K562 (cell line): ENCODE measurements around the gene MC1R. TPM values are rescaled to one million over a fixed set of nuclear protein-coding genes. Genes with fewer than 3 reads are reported as not detected.

ENCODE experiments used
- ATAC-seq: fragments of 200-7000 bp; cut with Tn5 transposase; 3 replicates; pipeline ENCODE4 v1.9.1; 2020; ENCODE audit warnings: moderate library complexity
- BruUV-seq: library from RNA; stranded (reverse); fragments of 400-500 nt; replicated peaks from 2 replicates; lab custom pipeline; 2021; lab: Mats Ljungman, UMichigan
- CTCF ChIA-PET: fragments of 300-600 bp; formaldehyde crosslinking; extraction: SDS; loops from one replicate; lab custom pipeline; 2021; ENCODE audit warnings: low intra/inter-chr PET ratio; lab: Yijun Ruan, JAX
- POLR2A ChIA-PET: fragments of 300-600, 350-650 bp; sonication (Branson Sonifier 250); formaldehyde crosslinking; extraction: SDS; loops from one replicate; lab custom pipeline; 2021; ENCODE audit warnings: antibody characterized with exemption, inconsistent platforms; lab: Yijun Ruan, JAX
- DNase-seq, 4 experiments: peaks; one replicate each; pipeline versions ENCODE4 v3.0.0 to v3.0.0-alpha.2; 2011 to 2018; ENCODE audit warnings: low spot score in 3 of 4, mixed read lengths in 3 of 4; ENCODE audit errors: extremely low read depth in 1 of 4
- FAIRE-seq: peaks from 2 replicates; lab custom pipeline; 2011; peaks lifted over from hg19 to GRCh38; lab: Jason Lieb, UNC
- H2AFZ ChIP-seq: 2 replicates; pipeline ENCODE4 v1.6.0; 2011; ENCODE audit warnings: low read depth, low read length, control low read depth, inconsistent platforms
- H3K27ac ChIP-seq: fragments of 200-600 bp; 3 replicates; pipeline ENCODE4 v1.8.0; 2011; ENCODE audit warnings: low read depth, mild to moderate bottlenecking, control low read depth, inconsistent platforms, low read length, moderate library complexity, mixed read lengths; ENCODE audit errors: extremely low read depth
- H3K27me3 ChIP-seq, 2 experiments: fragments of 300-600 bp in 1 of 2; 2 replicates in 1 of 2; 3 replicates in 1 of 2; pipeline versions ENCODE4 v1.6.0 to v1.8.0; 2011; ENCODE audit warnings: inconsistent platforms in 2 of 2, low read length in 2 of 2, mild to moderate bottlenecking in 1 of 2, mixed read lengths in 1 of 2, moderate library complexity in 1 of 2; ENCODE audit not compliant: control insufficient read depth in 2 of 2, insufficient read depth in 2 of 2
- H3K36me3 ChIP-seq: fragments of 300-600 bp; 3 replicates; pipeline ENCODE4 v1.8.0; 2011; ENCODE audit warnings: mild to moderate bottlenecking, low read length, inconsistent platforms; ENCODE audit not compliant: control insufficient read depth, insufficient read depth
- H3K4me1 ChIP-seq, 2 experiments: fragments of 200-600 bp in 1 of 2; replicated peaks in 1 of 2; 2 replicates in 1 of 2; 3 replicates in 1 of 2; pipeline versions ENCODE4 v1.5.1 to v1.8.0; 2011; ENCODE audit warnings: inconsistent platforms in 2 of 2, low read length in 2 of 2, mild to moderate bottlenecking in 1 of 2, mixed read lengths in 1 of 2, moderate library complexity in 1 of 2; ENCODE audit not compliant: control insufficient read depth in 2 of 2, insufficient read depth in 2 of 2
- H3K4me2 ChIP-seq: 2 replicates; pipeline ENCODE4 v1.6.1; 2011; ENCODE audit warnings: low read length, control low read depth, inconsistent platforms, mixed read lengths; ENCODE audit not compliant: insufficient read depth
- H3K4me3 ChIP-seq: fragments of 200-600 bp; sonication (generic), shearing (Covaris generic); 2 replicates; pipeline ENCODE4 v1.5.1; 2016; ENCODE audit warnings: control low read depth, inconsistent platforms
- H3K79me2 ChIP-seq: fragments of 200-600 bp; 3 replicates; pipeline ENCODE4 v1.8.0; 2011; ENCODE audit warnings: low read length, inconsistent platforms; ENCODE audit not compliant: control insufficient read depth, insufficient read depth
- H3K9ac ChIP-seq, 2 experiments: 2 replicates each; pipeline versions ENCODE4 v1.6.0 to v1.6.1; 2011; ENCODE audit warnings: low read depth in 2 of 2, low read length in 2 of 2, control low read depth in 1 of 2, inconsistent platforms in 1 of 2, mild to moderate bottlenecking in 1 of 2, mixed read lengths in 1 of 2; ENCODE audit not compliant: insufficient read depth in 1 of 2
- H3K9me1 ChIP-seq: one replicate; pipeline ENCODE4 v1.6.0; 2011; ENCODE audit warnings: inconsistent platforms, mild to moderate bottlenecking, low read length, moderate library complexity; ENCODE audit not compliant: control insufficient read depth, insufficient read depth
- H3K9me3 ChIP-seq: replicated peaks from 2 replicates; pipeline ENCODE4 v1.5.1; 2011; ENCODE audit warnings: low read depth, low read length, inconsistent platforms; ENCODE audit not compliant: control insufficient read depth, insufficient read depth
- H4K20me1 ChIP-seq: replicated peaks from 2 replicates; pipeline ENCODE4 v1.6.1; 2011; ENCODE audit warnings: low read length, inconsistent platforms, mixed read lengths; ENCODE audit not compliant: control insufficient read depth, insufficient read depth
- BCOR ChIP-seq: fragments of 450-650 bp; IDR thresholded peaks from 2 replicates; pipeline ENCODE4 v1.6.1; 2016
- DPF2 ChIP-seq: fragments of 450-650 bp; IDR thresholded peaks from 2 replicates; pipeline ENCODE4 v1.6.1; 2016
- ESRRA ChIP-seq: fragments of 450-650 bp; IDR thresholded peaks from 2 replicates; pipeline ENCODE4 v1.6.1; 2014; ENCODE audit warnings: low read depth, mild to moderate bottlenecking, moderate library complexity, borderline replicate concordance
- HOXB6 ChIP-seq: fragments of 250-450 bp; sonication (Bioruptor Pico); IDR thresholded peaks from 2 replicates; pipeline ENCODE4 v1.5.1; 2022; ENCODE audit warnings: mild to moderate bottlenecking, borderline replicate concordance
- ILF3 ChIP-seq: fragments of 450-650 bp; IDR thresholded peaks from 2 replicates; pipeline ENCODE4 v1.6.1; 2018; ENCODE audit warnings: antibody characterized with exemption, mild to moderate bottlenecking, moderate library complexity, borderline replicate concordance
- KDM1A ChIP-seq, 2 experiments: fragments of 450-650 bp; IDR thresholded peaks; 2 replicates each; pipeline ENCODE4 v1.6.1; 2016; ENCODE audit warnings: mild to moderate bottlenecking in 2 of 2
- ZNF184 ChIP-seq: sonication (generic); formaldehyde crosslinking; IDR thresholded peaks from 2 replicates; pipeline ENCODE4 v1.5.0; 2020; ENCODE audit warnings: missing genetic modification reagents
- ZNF518B ChIP-seq: fragments of 250-450 bp; sonication (Bioruptor Pico); IDR thresholded peaks from 2 replicates; pipeline ENCODE4 v1.5.0; 2021; ENCODE audit warnings: mild to moderate bottlenecking, moderate library complexity
- whole genome bisulfite sequencing: fragments of 100-300 bp; shearing (Covaris generic); methylation state at CpG from one replicate; pipeline ENCODE4 v1.1.6; 2016; ENCODE audit warnings: low coverage, mixed read lengths; ENCODE audit not compliant: insufficient coverage; ENCODE audit errors: missing lambda C conversion rate; 5-methylcytosine and 5-hydroxymethylcytosine counted together
- in situ Hi-C: fragments of 300-500 bp; cut with MboI; formaldehyde crosslinking; loops from 4 replicates; pipeline ENCODE4 v1.15.0; 2018; ENCODE audit warnings: inconsistent platforms, mixed read lengths
- intact Hi-C: fragments of 100-400 bp; cut with micrococcal nuclease; formaldehyde crosslinking; loops from 2 replicates; pipeline ENCODE4 v1.14.2; 2022
- polyA plus RNA-seq, 8 experiments: library from polyadenylated mRNA; depleted of rRNA in 4 of 8; stranded (reverse) in 5 of 8; unstranded in 3 of 8; fragments of >200 nt; fragmentation: Nextera tagmentation in 2 of 8; fragmentation: Illumina TruSeq in 1 of 8; extraction: Ambion mirVana in 2 of 8; extraction: Trizol in 1 of 8; gene quantifications; 2 replicates each; pipeline versions ENCODE4 v1.2.1 to v1.2.3, GENCODE V29; 2011 to 2014; ENCODE audit warnings: inconsistent platforms in 1 of 8, missing spikeins in 1 of 8
- total RNA-seq, 7 experiments: library from RNA; depleted of rRNA in 6 of 7; stranded (reverse); fragments of >200 nt in 6 of 7; fragmentation: Illumina TruSeq in 2 of 7; extraction: Trizol in 2 of 7; gene quantifications; 2 replicates each; pipeline versions ENCODE4 v1.2.1 to v1.2.3, GENCODE V29; 2011 to 2021; ENCODE audit warnings: low replicate concordance in 1 of 7

Gene MC1R
- total and polyA plus RNA-seq, 9 of the 15 experiments (the other 6 are each of a cell fraction or from before 2014, with no cell fraction given): 0.14 to 5.3 (median 2.5) TPM; not detected in 1

GRCh38 chr16:89931305-89931896 lies 12.7 kb downstream of the MC1R start:
- BruUV-seq: no TSS peak
- Histone ChIP-seq H3K4me3 (no peak overlapping the region), H3K4me2 (no peak overlapping the region), H3K27me3 (no peaks in the 10 kb centered on the region), H3K9me3 (no peaks in the 10 kb centered on the region), H3K27ac (no peak overlapping the region), H3K9me1 (no peaks in the 10 kb centered on the region), H3K4me1 (peaks cover 0 to 8% of the 10 kb centered on the region in 2 experiments; a peak in 2 of 5 replicates), H3K9ac (peak overlapping the region in 1 of 2 experiments; percentile 64; a peak in 1 of 4 replicates), H4K20me1 (no peaks in the 10 kb centered on the region), H3K36me3 (no peaks in the 10 kb centered on the region), H2AFZ (no peak overlapping the region), H3K79me2 (no peaks in the 10 kb centered on the region)
- ChIA-PET POLR2A (interaction anchor here (0.6 to 0.7 kb wide), 2 partner anchors 58 to 155 kb away, joined by 3 read pairs; partner anchors contain the start of gene TCF25), CTCF (no interaction called here)
- no peak for TF ChIP-seq ZNF184 (CRISPR knock-in tag)
- TF ChIP-seq KDM1A (IDR thresholded peaks at IDR 0.05): 0 out of 4 replicates have a peak, but pooled peaks of 1 of the 2 experiments have one; percentile 27
- no peak for TF ChIP-seq DPF2
- TF ChIP-seq BCOR: peak; percentile 81
- no peak for TF ChIP-seq HOXB6 (CRISPR knock-in tag)
- peak; percentile 47 for TF ChIP-seq ESRRA
- FAIRE-seq (no peak), DNase-seq (no peak), ATAC-seq (no peak)
- intact Hi-C loops: no loop called here
- 25% methylated on average over 16 of the region's 16 CpGs for WGBS
- in situ Hi-C loops: no loop called here

- no peaks in the 10 kb centered on the region for H4K20me1 ChIP-seq
- in situ Hi-C loops: no loop called here
- H3K9me1 ChIP-seq: no peaks in the 10 kb centered on the region
- no peak overlapping the region for H3K4me3 ChIP-seq
- no peak for DNase-seq
- H3K27ac ChIP-seq: no peak overlapping the region
- no TSS peak for BruUV-seq
- 45% methylated on average over 6 of the region's 6 CpGs for WGBS
- ChIA-PET CTCF (no interaction called here), POLR2A (interaction anchor here (0.6 to 0.7 kb wide), 4 partner anchors 10 to 666 kb away, joined by 3 read pairs; partner anchors contain the start of gene TCF25)
- H3K4me2 ChIP-seq: no peak overlapping the region
- H3K9me3 ChIP-seq: no peaks in the 10 kb centered on the region
- FAIRE-seq: no peak
- peaks cover 0 to 8% of the 10 kb centered on the region in 2 experiments; a peak in 2 of 5 replicates for H3K4me1 ChIP-seq
- H3K79me2 ChIP-seq: no peaks in the 10 kb centered on the region
- intact Hi-C loops: no loop called here
- H2AFZ ChIP-seq: no peak overlapping the region
- H3K36me3 ChIP-seq: no peaks in the 10 kb centered on the region
- ATAC-seq: no peak
- H3K9ac ChIP-seq: peak overlapping the region in 1 of 2 experiments; percentile 64; a peak in 2 of 4 replicates
- H3K27me3 ChIP-seq: no peaks in the 10 kb centered on the region; a peak in 1 of 5 replicates
- TF ChIP-seq KDM1A (IDR thresholded peaks at IDR 0.05): no peak
- TF ChIP-seq ZNF518B (CRISPR knock-in tag): no peak
- TF ChIP-seq ILF3: no peak
Measured at GRCh38 chr16:89931964-89932363, 13.3 kb downstream of the MC1R start.
